ENCODE measurements around the gene FANCI.

Gene FANCI

DNA sequence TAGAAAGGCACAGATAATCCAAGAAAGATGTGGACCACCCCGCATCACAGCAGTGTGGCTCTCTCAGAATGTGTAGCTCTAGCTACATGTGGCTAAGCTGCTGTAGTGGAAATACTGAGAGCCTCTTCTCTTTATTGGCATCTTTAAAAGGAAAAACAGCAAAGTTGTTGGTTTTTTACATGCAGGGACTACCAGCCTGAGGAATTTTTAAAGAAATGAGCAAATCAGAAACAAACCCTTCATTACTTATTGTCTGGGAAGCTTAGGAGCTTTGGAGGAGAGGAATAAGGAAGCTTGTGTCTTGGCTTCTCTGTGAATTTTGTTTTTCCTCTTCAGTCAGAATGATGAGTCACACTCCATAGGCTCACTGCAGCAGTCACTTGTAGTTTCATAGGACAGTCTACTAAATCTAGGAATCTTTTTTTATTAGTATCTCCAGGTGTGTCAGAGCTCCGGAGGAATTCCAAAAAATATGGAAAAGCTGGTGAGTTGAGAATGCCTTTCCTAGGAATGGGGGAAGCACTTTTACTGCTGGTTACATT lies 63.3 kb downstream of the FANCI start:
- no peak for DNase-seq (ENCODE audit: low read depth in 3 of 3)

DNA sequence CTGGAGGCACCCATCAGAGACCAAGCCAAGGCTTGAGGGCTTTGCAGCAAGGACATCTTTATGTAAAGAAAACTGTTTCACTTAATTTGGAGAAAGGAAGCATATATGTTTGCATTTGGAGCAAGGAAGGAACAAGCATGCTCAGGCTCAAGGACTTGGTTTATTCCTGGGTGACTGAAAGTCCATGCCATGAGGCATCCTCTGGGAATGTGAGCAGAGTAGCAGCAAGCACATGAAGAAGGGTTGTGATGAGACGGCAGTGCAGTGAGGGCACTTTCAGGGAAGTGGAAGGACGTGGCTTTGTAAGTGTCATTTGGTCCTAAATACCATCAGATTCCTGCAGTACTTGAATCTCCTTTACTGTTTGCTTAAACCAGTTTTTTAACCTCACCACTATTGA lies 64.0 kb downstream of the FANCI start:
- no peak for DNase-seq (ENCODE audit: low read depth in 3 of 3)

DNA sequence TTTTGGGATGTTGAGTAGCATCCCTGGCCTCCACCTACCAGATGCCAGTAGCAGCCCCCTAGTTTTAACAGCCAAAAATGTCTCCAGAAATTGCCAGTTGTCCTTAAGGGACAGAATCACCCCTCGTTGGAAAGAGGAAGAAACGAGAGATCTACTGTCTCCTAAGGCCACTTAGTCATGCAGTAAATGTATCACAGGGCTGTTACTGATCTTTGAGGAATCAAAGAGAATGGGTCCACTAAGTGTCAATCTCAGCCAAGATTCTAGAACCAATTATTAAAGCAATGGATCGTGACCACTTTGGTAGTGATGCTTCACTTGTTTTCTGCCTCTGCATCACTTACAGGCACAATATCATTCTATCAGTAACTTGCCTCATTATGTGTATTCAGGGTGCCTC lies 64.5 kb downstream of the FANCI start:
- no peak for DNase-seq (ENCODE audit: low read depth in 3 of 3)

DNA sequence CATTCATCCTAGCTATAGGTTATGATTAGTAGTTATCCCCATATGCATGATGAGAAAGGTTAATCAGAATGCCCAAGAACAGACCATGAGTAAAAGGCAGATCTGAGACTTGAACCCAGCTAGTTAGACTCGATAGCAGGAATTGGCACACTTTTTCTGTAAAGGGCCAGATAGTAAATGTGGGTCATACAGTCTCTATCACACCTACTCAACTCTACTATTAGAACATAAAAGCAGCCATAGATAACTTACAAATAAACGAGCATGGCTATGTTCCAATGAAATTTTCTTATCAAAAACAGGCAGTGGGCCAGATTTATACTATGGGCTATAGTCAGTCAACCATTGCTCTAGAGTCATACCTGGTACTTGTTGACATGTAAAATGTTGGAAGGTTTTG lies 66.2 kb downstream of the FANCI start:
- DNase-seq (ENCODE audit: low read depth in 3 of 3), result no peak

DNA sequence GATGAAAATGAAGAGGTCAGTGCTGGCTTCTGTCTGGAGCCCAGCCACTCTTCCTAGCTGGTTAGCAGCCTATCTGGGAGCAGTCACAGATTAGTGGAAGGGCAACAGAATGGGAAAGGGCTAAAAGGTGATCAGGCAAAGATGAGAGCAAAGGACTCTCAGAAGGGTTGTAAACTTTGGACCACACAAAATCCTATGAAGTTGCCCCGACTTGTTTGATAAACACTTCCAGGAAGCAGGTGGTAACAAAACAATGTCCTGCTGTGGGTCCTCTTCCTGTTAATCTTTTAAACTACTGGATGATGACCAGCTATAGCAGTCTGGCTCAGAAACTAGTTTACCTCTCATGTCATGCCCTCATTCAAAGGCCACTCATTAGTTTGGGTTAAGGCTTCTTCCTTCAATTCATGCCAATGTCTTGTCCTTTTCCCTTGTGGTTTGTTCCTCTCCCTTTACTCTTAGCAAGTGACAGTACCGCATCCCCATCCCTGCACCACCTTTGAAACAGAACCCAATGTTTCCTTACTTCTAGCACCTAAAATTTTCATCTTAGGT lies 71.7 kb downstream of the FANCI start:
- DNase-seq (ENCODE audit: low read depth in 3 of 3), result no peak

DNA sequence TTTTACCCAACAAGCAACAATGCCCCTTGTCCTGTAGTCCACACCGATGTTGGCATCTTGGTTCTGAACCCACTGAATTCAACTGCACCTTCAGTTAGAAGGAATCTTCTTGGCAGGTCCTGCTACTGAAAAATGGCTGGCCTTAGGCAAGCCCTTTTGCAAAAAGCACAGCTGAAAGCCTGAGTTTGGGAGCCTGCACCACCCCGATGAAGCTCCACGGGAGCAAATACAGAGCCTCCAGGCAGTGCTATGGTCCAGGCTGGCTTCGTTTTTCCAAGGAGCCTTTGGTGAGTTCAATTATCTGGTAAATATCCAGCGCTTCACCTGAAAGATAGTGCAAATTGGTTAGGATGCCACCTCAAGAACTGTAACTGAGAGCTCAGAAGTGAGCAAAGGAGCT lies 72.7 kb downstream of the FANCI start:
- DNase-seq (ENCODE audit: low read depth in 3 of 3), result no peak

DNA sequence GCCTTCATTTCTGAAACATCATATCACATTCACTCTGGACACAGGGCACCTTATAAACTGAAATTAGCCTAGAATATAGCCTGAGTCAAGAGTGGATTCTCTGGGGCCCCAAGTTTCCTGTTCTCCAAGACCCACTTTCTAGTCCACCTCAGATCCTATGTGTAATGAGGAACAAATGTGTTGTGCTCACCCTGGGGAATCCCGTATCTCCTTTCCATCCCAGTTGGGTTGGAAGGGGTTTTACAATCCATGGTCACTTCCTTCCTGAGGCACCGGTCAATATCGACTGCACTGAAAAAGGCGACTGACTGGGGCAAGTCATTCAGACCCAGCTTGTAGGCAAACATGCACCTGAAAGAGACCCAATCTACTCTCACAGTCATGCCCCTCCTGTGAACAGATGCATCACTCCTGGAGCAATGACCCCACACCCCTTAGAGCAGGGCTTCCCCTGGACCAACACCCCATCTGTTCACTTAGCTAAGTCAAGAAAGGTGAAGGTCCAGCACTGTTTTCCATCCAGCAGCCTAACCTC lies 73.5 kb downstream of the FANCI start:
- no peak for DNase-seq (ENCODE audit: low read depth in 3 of 3)

DNA sequence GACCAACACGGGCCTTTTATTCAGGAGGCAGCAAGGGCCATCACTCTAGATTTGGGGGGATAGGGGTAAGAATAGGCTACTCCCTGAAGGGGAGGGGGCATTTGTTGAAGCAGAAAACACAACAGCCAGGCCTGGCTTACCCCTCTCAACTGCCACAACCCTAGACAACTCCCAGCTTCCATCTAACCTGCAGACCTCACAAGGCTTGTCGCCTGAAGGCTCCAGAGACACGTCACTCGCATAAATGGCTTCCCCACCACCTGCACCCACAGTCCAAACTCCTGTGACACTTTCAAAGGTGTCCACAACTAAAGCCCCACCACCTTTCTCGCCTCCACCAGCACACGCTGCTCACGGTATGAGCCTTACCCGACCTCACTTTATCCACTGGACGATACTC lies 75.9 kb downstream of the FANCI start:
- DNase-seq (ENCODE audit: low read depth in 3 of 3), result no peak

DNA sequence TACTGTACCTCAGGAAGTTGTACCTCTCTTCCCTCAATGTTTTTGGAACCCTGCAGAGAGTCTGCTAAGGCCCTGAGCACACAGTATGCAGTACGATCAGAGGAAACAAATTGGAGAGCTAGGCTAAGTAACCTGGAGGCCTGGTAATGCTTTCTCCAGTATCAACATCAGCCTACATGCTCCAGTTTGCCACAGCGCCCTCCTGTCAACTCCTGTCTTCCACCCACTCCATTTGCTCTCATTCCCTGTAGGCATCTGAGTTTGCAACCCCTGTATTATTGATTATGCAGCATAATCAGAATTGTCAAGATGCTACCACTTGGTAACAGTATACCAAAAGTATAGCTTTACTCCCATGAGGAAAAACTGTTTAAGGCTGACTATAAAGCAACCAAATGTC lies 76.4 kb downstream of the FANCI start:
- DNase-seq (ENCODE audit: low read depth in 3 of 3), result no peak

DNA sequence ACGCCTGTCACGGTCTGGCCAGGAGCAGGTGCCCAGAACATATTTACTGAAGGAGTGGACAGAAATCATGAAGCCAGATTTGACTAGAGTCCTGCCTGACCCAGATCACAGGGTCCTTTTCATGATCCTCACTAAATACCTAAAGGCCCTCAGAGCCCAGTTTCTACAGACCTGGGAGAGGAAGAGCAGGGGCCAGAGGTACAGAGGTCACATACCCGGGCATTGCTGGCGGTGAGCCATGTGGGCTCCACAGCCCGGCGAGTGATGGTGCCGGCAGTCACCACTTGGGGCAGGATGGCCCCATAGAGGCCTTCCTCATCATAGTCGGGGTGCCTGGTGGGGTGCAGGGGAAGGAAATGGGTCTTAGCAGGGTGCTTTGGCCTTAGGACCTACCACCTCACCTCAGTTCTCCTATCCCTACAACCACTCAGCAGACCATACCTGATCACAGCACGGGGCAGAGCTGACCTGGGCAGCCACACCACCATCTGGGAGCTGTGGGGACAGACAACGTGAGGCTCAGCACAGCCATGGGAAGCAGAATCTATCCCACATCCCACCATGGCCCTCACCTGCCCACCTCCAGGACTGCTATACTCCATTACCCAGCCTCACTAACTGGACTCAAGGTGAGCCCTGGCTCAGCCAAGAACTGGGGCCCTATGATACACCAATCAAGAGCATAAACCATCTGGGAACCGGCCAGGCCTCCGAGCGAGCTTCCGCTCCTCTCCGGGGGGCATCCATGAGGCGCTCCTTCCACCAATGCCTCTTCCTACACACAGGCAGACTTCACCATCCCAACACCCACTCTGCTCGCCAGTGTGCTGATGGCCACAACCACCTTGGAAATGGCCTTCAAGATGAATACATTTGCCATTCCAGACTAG lies 78.0 kb downstream of the FANCI start:
- DNase-seq (ENCODE audit: low read depth in 3 of 3), result no peak

DNA sequence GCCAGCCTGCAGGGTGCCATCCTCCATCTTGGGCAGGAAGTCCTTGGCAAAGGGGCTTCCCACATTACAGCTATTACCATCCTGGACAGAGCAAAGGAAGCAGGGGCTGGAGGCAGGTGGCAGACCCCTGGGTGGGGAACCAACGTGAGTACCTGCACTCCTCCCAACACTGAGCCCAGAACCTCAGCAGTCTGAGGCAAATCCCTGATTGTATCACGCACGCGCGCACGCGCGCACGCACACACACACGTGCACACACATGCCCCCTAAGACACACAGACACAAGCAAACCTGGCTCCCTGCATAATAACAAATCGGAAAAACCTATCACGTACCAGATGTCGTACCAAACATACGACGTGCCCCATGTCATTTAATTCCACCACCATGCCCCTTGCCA lies 79.0 kb downstream of the FANCI start:
- no peak for DNase-seq (ENCODE audit: low read depth in 3 of 3)

DNA sequence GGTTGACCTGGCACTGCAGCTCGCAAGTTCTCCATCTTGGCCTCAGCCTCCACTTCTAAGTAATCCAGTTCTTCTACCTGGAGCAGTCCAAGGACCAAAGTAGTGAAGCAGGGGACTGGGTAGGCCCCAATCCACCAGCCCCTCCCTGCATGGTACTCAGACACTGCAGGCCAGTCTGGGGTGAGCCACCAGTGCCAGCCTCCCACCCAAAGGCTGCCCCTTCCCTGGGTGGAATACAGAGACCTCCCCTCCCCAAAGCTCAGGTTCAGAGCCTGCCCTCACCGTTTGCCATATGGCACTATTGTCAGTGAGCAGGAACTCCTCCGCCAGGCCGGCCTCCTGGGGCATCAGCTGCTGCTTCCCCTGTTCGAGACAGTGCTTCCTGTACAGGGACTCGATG lies 80.0 kb downstream of the FANCI start:
- DNase-seq (ENCODE audit: low read depth in 3 of 3), result no peak

DNA sequence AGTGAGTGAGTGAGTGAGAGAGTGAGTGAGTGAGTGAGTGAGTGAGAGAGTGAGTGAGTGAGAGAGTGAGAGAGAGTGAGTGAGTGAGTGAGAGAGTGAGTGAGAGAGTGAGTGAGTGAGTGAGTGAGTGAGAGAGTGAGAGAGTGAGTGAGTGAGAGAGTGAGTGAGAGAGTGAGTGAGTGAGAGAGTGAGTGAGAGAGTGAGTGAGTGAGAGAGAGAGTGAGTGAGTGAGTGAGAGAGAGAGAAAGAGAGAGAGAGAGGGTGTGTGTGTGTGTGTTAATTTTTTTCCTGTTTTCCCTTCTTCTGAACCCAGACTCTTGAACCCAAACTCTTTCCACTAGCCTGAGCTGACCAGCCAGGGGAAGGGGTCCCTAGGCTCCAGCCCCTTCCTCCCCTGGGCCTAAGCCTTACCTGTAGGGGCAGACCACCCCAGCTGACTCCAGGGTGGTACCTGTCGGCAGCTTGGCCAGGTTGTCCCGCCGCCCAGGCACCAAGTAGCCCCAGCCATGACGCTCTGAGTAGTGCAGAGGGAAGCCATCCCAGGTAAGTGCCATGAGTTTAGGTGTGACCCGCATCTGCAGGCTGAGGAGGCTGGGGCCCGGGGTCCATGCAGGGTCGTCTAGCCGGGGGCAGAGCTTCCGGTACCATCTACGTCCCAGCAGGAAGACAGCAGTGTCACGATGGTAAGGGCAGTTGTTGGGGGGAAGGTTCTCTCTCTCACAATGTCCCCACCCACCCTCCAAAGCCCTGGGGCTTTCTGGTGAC lies 81.4 kb downstream of the FANCI start:
- no peak for DNase-seq (ENCODE audit: low read depth in 3 of 3)

DNA sequence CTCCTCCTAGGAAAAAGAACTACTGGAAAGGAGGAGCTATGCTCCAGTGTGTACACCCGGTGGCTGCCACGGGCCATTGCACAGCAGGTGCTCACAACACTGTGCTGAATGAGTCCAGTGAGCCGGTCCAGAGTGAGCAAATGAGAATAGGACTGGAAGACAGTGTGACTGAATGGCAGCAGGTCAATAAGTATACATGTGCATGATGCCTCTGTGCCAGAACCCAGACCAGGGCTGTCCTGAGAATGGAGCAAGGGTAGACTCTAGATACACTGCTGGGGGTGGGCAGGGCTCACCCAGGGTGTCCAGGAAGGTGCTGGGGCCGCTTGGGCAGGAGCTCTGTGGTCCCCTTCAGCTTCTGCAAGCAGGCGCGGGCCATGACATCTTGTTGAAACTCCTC lies 82.5 kb downstream of the FANCI start:
- DNase-seq (ENCODE audit: low read depth in 3 of 3), result no peak

DNA sequence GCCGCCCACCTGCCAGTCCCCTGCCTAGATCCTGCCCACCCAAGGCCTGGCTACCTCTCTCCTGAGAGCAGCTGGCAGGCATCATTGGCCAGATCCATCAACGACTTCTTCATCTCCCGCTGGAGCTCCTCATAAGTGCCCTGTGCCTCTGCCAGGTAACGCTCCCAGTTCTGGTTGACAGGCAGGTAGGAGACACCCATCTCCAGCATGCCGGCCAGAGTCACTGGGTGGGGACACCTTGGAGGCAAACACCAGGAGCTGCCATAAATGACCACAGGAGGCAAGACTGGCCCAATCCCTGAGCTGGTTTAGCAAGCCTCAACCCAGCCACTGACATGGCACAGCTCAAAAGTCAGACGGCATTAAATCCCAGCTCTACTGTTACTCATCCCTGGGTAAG lies 83.3 kb downstream of the FANCI start:
- DNase-seq (ENCODE audit: low read depth in 3 of 3), result no peak

DNA sequence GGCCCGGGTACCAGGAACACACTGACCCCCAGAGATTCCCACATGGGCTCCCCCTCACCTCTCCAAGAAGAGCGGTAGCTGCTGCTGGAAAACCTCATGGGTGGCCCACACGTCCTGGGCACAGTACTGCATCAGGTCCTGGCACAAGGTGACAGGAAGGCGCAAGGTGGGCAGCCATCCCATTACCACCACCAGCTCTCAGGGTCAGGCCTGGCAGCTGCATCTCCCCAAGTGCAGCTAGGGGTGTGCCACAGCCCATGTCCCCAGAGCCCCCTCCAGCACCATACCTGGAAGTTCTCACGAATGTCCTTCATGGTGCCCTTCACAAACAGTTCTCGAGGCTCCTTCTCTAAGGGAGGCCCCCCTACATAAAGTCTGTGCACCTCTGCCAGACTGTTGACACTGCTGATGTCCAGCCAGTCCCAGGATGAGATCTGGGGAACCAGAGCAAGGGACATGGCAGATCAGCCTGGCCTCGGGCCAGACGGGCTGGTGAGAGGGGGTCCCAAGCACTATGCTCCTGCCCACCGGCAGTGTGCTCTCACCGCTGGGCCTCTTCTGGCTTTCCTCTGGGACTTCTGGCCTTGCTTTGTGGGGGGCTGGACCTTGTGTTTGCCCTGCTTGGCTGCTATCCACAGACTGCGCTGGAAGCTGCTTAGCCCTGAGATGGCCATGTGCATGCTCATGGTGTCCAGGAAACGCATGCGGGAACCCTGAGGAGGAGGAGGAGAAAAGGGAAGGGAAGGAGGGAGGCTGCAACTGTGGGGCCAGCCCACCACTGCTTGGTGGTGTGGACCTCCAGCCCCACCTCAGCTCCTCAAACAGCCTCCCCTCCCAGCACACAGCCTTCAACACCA lies 84.8 kb downstream of the FANCI start:
- no peak for DNase-seq (ENCODE audit: low read depth in 3 of 3)

DNA sequence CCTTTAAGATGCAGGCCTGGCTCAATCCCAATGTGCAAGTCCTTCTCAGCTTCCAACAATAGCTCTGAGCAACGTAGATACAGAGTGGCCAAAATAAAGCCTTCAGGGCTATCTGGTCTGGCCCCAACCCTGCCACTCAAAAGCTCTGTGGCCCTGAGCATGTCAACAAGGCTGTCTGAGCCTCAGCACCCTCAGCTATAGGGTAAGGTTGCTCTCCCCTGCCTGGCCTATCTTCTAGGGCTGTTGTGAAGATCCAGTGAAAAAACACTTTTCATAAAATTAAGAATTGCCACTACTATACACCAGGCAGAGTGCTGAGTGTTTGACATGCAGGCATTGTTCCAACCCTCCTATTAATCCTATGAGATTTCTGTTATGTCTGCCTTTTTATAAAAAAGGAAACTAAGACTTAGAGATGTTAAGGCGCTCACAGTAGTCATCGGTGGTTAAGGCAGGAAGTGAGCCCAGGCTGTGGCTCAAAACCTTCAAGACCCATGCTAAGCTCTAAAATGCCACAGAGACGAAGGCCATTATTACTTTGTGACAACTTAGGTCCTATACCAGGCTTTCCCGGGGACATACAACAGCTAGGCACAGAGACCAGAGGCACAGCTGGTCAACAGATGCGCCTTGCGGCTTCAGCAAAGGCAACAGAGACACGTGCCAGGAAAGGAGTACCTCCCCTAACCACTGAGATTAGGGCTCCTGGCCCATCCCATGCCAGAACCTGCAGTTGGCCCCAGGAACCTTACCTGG lies 85.7 kb downstream of the FANCI start:
- DNase-seq (ENCODE audit: low read depth in 3 of 3), result no peak

DNA sequence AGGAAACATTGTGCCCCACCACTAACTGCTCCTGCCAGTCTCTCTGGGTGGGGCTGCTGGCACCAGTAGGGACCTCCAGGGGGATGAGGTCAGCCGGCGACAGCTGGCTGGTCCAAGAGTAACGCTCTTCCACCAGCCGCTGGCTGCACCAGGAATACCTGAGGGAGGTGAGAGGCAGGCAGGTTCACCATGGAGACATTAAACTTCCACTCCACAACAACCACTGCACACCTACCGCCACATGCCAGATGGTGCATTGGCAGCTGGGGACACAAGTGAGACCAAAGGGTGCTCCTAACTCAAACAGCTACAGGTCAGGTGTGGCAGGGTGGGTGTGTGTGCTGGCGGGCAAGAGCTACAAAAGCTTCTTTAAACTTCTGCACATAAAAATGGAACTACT lies 86.3 kb downstream of the FANCI start:
- DNase-seq (ENCODE audit: low read depth in 3 of 3), result no peak

DNA sequence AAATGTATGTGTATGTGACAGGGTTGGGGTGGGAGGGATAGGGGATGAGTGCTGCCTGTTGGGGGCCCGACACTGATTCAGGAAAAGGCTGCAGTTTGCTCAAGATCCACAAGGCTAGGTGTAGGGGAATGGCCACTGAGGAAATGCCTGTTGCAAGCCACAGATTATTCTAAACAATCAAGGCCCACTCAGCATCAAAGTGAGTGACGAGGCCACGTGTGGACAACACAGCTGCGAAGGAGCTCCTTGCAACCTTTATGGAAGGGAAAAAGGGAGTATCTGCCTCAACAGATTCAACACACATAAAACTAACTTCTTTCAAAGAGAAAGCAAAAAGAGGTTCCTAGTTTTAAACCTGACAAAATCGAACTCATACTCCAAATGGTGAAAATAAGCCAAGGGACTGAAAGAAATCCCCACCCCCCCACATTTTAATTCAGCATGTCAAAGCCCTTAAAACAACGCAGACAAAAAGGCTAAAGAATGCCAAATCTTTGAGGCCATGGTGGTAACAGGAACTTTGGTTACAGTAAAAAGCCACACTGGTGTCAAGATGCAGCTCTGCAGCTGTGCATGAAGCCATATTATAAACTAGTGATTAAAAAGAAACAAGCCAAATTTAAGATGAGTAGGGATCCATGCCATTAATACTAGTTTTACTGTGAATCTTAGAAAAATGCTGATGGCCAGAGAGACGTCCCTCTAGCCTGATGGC lies 87.3 kb downstream of the FANCI start:
- no peak for DNase-seq (ENCODE audit: low read depth in 3 of 3)

DNA sequence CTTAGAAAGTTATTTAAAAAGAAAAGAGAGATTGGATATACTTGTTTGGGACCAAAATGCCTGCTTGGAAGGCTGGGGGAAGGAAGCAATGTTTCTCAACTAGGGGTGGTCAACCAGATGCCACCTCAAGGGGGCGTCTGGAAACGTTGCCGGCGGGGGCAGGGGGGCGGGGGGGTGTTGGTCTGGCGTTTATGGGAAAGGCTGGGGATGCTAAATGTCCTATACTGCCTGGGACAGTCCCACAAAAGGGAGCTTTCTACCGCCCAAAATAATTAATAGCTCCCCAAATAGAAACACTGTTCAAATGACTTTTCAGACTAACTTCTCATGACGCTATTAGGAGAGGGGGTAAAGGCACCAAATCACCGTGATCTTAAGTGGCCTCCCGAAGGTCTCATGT lies 88.7 kb downstream of the FANCI start:
- DNase-seq (ENCODE audit: low read depth in 3 of 3), result no peak

Measured in stimulated activated CD4-positive, alpha-beta T cell treated with anti-CD3 and anti-CD28 coated beads, TNF-alpha, amount 100 ng/mL, for 4 hours (primary cell).